Measurements from ENCODE around the gene CDHR2.

The CDHR2 gene

GRCh38 chr5:176521699-176522263 lies 27.4 kb upstream of the CDHR2 start:
- no peak overlapping the region for H3K4me3 ChIP-seq (replicated peaks; ENCODE audit: low read depth, low read length)
- no peak for DNase-seq (ENCODE audit: extremely low read depth, low read depth)
- no peak for TF ChIP-seq CTCF (IDR thresholded peaks at IDR 0.05; ENCODE audit: low read depth, low read length, missing control alignments)

- no peak for DNase-seq (ENCODE audit: extremely low read depth, low read depth)
- no peak overlapping the region for H3K4me3 ChIP-seq (replicated peaks; ENCODE audit: low read depth, low read length)
- TF ChIP-seq CTCF (IDR thresholded peaks at IDR 0.05; ENCODE audit: low read depth, low read length, missing control alignments), result no peak
These were observed 25.0 kb upstream of the CDHR2 start for GRCh38 chr5:176524138-176524537.

GRCh38 chr5:176524987-176525386 lies 24.2 kb upstream of the CDHR2 start:
- TF ChIP-seq CTCF (IDR thresholded peaks at IDR 0.05; ENCODE audit: low read depth, low read length, missing control alignments), result no peak
- DNase-seq (ENCODE audit: extremely low read depth, low read depth), result no peak
- H3K4me3 ChIP-seq (replicated peaks; ENCODE audit: low read depth, low read length), result no peak overlapping the region

GRCh38 chr5:176525677-176526076 lies 23.5 kb upstream of the CDHR2 start:
- TF ChIP-seq CTCF (IDR thresholded peaks at IDR 0.05; ENCODE audit: low read depth, low read length, missing control alignments), result no peak
- no peak for DNase-seq (ENCODE audit: extremely low read depth, low read depth)

GRCh38 chr5:176526462-176526861 lies 22.7 kb upstream of the CDHR2 start:
- TF ChIP-seq CTCF (IDR thresholded peaks at IDR 0.05; ENCODE audit: low read depth, low read length, missing control alignments), result no peak
- no peak overlapping the region for H3K4me3 ChIP-seq (replicated peaks; ENCODE audit: low read depth, low read length)
- no peak for DNase-seq (ENCODE audit: extremely low read depth, low read depth)

More at GRCh38 chr5:176525677-176526076, 23.5 kb upstream of the CDHR2 start:
- no peak overlapping the region for H3K4me3 ChIP-seq (replicated peaks; ENCODE audit: low read depth, low read length)

- no peak for DNase-seq (ENCODE audit: extremely low read depth, low read depth)
- H3K4me3 ChIP-seq (replicated peaks; ENCODE audit: low read depth, low read length), result no peak overlapping the region
- TF ChIP-seq CTCF (IDR thresholded peaks at IDR 0.05; ENCODE audit: low read depth, low read length, missing control alignments), result no peak
These were observed 21.6 kb upstream of the CDHR2 start for GRCh38 chr5:176527246-176528222.
